ENCODE measurements around the gene PGLYRP2. TPM values are rescaled to one million over a fixed set of nuclear protein-coding genes. Genes with fewer than 3 reads are reported as not detected.

Gene PGLYRP2
- total and polyA plus RNA-seq, 7 donors, result 0.60 TPM; not detected in 6

DNA sequence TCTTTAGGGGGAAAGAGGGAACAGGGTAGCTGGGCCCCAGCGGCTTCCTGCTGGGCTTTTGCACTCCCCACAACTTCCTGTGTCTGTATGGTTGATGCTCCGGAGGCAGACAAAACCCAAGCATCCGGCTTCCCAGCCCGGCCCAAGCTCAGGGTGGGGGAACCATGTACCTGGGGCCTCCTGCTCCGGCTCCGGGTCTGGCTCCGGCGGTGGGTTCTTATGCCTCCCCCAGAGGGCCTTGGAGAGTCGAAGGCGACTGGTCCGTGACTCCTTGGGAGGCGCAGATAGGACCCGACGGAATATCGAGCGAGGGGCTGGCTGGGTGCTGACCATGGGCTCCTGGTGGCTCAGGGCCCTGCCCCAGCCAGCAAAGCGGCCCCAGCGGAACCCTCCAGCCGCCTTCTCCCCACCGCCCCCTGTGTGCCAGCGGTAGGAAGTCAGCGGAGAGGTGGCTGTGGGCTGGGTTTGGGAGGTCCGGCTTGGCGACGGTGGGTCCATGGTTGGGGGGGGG is 15.4 kb downstream of the PGLYRP2 start:
- H3K27ac ChIP-seq, result peak overlapping the region in 1 of 4 donors; percentile 16
- H3K27me3 ChIP-seq, result peaks cover 2 to 57% (median 21%) of the 10 kb centered on the region in 3 donors
- no peaks in the 10 kb centered on the region for H3K4me1 ChIP-seq
- no peaks in the 10 kb centered on the region for H3K36me3 ChIP-seq
- H3K9me3 ChIP-seq, result no peaks in the 10 kb centered on the region
- no peak for DNase-seq
- WGBS, 2 donors, result 23 to 55% methylated on average over 25 of the region's 25 CpGs
- peak overlapping the region in 3 of 4 donors; percentile 23 to 40 (median 32) for H3K4me3 ChIP-seq
- intact Hi-C loops (cut with DNase I), result no loop called here
- TF ChIP-seq EP300 (IDR thresholded peaks at IDR 0.05) (no peak), POLR2AphosphoS5 (IDR thresholded peaks at IDR 0.05) (no peak), POLR2A (IDR thresholded peaks at IDR 0.05) (no peak)
- TF ChIP-seq, protein P1, sequence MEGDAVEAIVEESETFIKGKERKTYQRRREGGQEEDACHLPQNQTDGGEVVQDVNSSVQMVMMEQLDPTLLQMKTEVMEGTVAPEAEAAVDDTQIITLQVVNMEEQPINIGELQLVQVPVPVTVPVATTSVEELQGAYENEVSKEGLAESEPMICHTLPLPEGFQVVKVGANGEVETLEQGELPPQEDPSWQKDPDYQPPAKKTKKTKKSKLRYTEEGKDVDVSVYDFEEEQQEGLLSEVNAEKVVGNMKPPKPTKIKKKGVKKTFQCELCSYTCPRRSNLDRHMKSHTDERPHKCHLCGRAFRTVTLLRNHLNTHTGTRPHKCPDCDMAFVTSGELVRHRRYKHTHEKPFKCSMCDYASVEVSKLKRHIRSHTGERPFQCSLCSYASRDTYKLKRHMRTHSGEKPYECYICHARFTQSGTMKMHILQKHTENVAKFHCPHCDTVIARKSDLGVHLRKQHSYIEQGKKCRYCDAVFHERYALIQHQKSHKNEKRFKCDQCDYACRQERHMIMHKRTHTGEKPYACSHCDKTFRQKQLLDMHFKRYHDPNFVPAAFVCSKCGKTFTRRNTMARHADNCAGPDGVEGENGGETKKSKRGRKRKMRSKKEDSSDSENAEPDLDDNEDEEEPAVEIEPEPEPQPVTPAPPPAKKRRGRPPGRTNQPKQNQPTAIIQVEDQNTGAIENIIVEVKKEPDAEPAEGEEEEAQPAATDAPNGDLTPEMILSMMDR (IDR thresholded peaks at IDR 0.05), result no peak

DNA sequence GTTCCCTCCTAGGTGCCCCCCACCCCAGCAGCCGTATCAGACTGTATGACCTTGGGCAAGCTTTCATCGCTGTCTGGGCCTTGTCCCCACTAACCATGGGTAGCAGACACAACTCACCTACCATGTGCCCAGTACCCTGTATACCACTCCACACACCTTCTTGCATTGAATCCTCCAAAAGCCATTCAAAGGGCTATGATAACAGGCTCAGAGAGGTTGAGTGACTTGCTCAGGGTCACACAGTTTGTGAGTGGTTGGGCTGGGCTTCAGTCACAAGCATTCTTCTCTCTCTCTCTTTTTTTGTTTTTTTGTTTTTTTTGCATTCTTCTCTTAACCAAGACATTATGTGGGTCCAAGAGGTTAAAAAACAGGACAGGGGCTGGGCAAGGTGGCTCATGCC is 17.6 kb downstream of the PGLYRP2 start:
- DNase-seq, result no peak
- Histone ChIP-seq H3K27ac (no peak overlapping the region), H3K4me3 (no peak overlapping the region), H3K9me3 (no peaks in the 10 kb centered on the region), H3K27me3 (peaks cover 11 to 58% (median 32%) of the 10 kb centered on the region in 3 donors), H3K4me1 (peaks cover 0 to 15% (median 13%) of the 10 kb centered on the region in 4 donors), H3K36me3 (no peaks in the 10 kb centered on the region)
- 79 to 83% methylated on average over 2 of the region's 2 CpGs for WGBS, 2 donors
- intact Hi-C loops (cut with DNase I), result no loop called here
- TF ChIP-seq EP300 (IDR thresholded peaks at IDR 0.05), result no peak
- no peak for TF ChIP-seq POLR2AphosphoS5 (IDR thresholded peaks at IDR 0.05)
- TF ChIP-seq POLR2A (IDR thresholded peaks at IDR 0.05), result no peak
- TF ChIP-seq, protein P1 (IDR thresholded peaks at IDR 0.05), result no peak

DNA sequence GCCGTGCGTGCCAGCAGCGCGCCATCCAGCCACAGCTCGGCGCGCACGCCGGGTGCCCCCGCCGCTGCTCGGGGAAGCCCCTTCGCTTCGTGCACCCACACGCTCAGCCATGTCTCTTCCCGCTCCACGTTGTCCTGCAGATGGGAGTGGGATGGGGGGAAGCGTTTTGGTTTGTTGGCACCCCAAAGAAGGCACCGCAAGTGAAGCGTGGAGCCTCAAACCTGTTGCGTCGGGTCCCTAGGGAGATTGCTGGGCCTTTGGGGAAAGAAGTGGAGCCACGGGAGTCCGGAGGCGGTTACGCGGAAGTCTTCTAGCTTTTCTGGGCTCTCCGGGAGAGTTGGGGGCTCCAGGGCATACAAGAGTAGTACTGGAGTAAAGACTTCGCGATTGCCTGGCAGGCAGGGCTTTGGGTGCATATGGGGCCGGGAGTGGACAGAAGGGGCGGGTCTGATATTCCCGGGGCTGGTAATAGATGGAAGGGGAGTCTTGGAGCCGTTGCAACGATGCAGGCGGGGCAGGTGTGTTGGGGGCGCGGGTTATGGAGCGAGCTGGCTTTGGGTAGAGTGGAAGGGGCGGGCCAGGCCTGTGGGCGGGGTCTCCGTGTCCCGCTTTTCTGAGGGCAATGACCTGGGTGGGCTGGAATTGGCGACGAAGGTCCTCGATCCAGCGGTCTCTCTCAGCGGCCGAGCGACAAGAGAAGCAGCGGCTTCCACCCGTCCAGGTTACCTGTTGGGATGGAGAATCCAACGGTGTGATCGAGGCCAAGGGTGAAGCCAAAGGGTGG is 21.4 kb downstream of the PGLYRP2 start:
- H3K27ac ChIP-seq, result no peak overlapping the region
- no peaks in the 10 kb centered on the region for H3K9me3 ChIP-seq
- WGBS, 2 donors, result 18 to 55% methylated on average over 54 of the region's 54 CpGs
- no peaks in the 10 kb centered on the region for H3K36me3 ChIP-seq
- intact Hi-C loops (cut with DNase I), result loop anchor here (10.0 kb wide), 1 partner anchor 377 kb away; no protein-coding TSS in a partner anchor
- peaks cover 0 to 26% (median 24%) of the 10 kb centered on the region in 4 donors for H3K4me1 ChIP-seq
- TF ChIP-seq POLR2A (IDR thresholded peaks at IDR 0.05) (no peak), POLR2AphosphoS5 (IDR thresholded peaks at IDR 0.05) (no peak), EP300 (IDR thresholded peaks at IDR 0.05) (no peak)
- TF ChIP-seq, protein P1 (IDR thresholded peaks at IDR 0.05), result no peak
- peak overlapping the region in 1 of 4 donors; percentile 8 for H3K4me3 ChIP-seq
- DNase-seq, result no peak
- H3K27me3 ChIP-seq, result peaks cover 13 to 62% (median 44%) of the 10 kb centered on the region in 3 donors

DNA sequence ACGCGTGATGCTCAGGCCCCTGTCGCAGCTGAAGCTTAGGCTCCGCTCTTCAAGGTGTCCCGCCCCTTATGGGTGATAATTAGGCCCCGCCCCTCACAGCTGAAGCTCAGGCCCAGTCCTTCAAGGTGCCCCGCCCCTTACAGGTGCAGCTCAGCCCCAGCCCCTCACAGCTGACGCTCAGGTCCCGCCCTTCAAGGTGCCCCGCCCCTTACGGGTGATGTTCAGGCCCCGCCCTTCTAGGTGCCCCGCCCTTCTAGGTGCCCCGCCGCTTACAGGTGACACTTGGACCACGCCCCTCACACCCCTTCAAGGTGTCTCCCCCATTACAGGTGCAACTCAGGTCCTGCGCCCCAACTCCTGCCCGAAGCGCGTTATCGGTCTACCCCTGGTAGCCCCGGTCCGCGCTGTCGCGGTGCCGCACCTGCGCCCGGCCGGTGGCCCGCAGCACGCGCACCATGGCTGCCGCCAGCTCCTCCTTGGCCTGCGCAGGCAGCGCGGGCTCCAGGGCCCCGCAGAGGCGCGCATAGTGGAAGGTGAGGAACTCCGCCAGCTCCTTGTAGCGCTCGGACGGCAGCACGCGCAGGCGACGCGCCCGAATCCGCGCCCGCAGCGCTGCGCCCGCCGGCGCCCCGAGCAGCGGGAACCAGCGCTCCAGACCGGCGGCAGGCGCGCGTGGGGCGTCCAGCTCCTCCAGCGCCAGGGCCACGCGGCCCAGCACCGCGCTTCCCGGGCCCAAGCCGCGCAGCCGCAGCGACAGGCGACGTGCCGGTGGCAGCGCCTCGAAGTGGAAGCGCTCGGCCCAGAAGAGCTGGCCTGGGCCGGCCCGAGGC is 22.2 kb downstream of the PGLYRP2 start:
- Histone ChIP-seq H3K4me1 (peaks cover 0 to 34% (median 30%) of the 10 kb centered on the region in 4 donors), H3K9me3 (no peaks in the 10 kb centered on the region), H3K4me3 (peak overlapping the region in 2 of 4 donors; percentile 6 to 8), H3K27me3 (peaks cover 13 to 62% (median 44%) of the 10 kb centered on the region in 3 donors), H3K27ac (no peak overlapping the region), H3K36me3 (no peaks in the 10 kb centered on the region)
- 14 to 60% methylated on average over 86 of the region's 86 CpGs for WGBS, 2 donors
- TF ChIP-seq POLR2AphosphoS5 (IDR thresholded peaks at IDR 0.05) (no peak), EP300 (IDR thresholded peaks at IDR 0.05) (no peak), POLR2A (IDR thresholded peaks at IDR 0.05) (no peak)
- TF ChIP-seq, protein P1 (IDR thresholded peaks at IDR 0.05), result no peak
- intact Hi-C loops (cut with DNase I), result loop anchor here (10.0 kb wide), 1 partner anchor 378 kb away; no protein-coding TSS in a partner anchor
- DNase-seq, result no peak

Data from sigmoid colon (tissue), 7 donors.